SK-N-SH (cell line): ENCODE measurements around the gene ESPL1. TPM values are rescaled to one million over a fixed set of nuclear protein-coding genes. Genes with fewer than 3 reads are reported as not detected.
"Not testable (repeated sequence)": the region's sequence is repeated elsewhere in the genome, so short reads cannot be mapped to it uniquely, and the experiment has no call there.

ENCODE experiments used
- CTCF ChIA-PET: fragments of 300-600, 350-600 bp; formaldehyde crosslinking; extraction: SDS; loops from one replicate; lab custom pipeline; 2021; lab: Yijun Ruan, JAX
- POLR2A ChIA-PET: fragments of 350-600 bp; sonication (Branson Sonifier 250); formaldehyde crosslinking; extraction: SDS; loops from one replicate; lab custom pipeline; 2020; ENCODE audit warnings: antibody characterized with exemption, inconsistent platforms; lab: Yijun Ruan, JAX
- DNase-seq: peaks from one replicate; pipeline ENCODE4 v3.0.0; 2012
- H2AFZ ChIP-seq: fragments of 200-600 bp; sonication (generic); 2 replicates; pipeline ENCODE4 v1.8.1; 2016; ENCODE audit warnings: antibody characterized with exemption, mild to moderate bottlenecking, low read depth
- H3F3A ChIP-seq: fragments of 200-600 bp; sonication (generic); replicated peaks from 2 replicates; pipeline ENCODE3; 2016; ENCODE audit warnings: antibody characterized with exemption, mild to moderate bottlenecking; ENCODE audit not compliant: insufficient read depth
- H3K27ac ChIP-seq, 2 experiments: fragments of 200-500 bp in 1 of 2; fragments of 200-600 bp in 1 of 2; sonication (Bioruptor generic) in 1 of 2; sonication (generic), shearing (Covaris generic) in 1 of 2; 2 replicates each; pipeline versions ENCODE4 v1.5.1 to v1.6.1; 2014 to 2016; ENCODE audit warnings: low read depth in 2 of 2, inconsistent platforms in 1 of 2, low read length in 1 of 2, mild to moderate bottlenecking in 1 of 2, mixed read lengths in 1 of 2
- H3K27me3 ChIP-seq: fragments of 200-600 bp; sonication (generic), shearing (Covaris generic); 2 replicates; pipeline ENCODE4 v1.6.1; 2016; ENCODE audit warnings: mixed run types; ENCODE audit not compliant: insufficient read depth
- H3K36me3 ChIP-seq, 2 experiments: fragments of 200-500 bp in 1 of 2; fragments of 200-600 bp in 1 of 2; sonication (Bioruptor generic) in 1 of 2; sonication (generic) in 1 of 2; replicated peaks in 1 of 2; 2 replicates each; pipeline versions ENCODE3 to v1.5.1; 2014 to 2016; ENCODE audit warnings: low read length in 1 of 2, mild to moderate bottlenecking in 1 of 2; ENCODE audit not compliant: insufficient read depth in 2 of 2, control insufficient read depth in 1 of 2
- H3K4me1 ChIP-seq, 2 experiments: fragments of 200-500 bp in 1 of 2; fragments of 200-600 bp in 1 of 2; sonication (Bioruptor generic) in 1 of 2; sonication (generic), shearing (Covaris generic) in 1 of 2; 2 replicates each; pipeline versions ENCODE4 v1.5.1 to v1.6.1; 2014 to 2016; ENCODE audit warnings: low read depth in 1 of 2, low read length in 1 of 2, mixed run types in 1 of 2; ENCODE audit not compliant: insufficient read depth in 2 of 2, control insufficient read depth in 1 of 2
- H3K4me2 ChIP-seq: fragments of 200-600 bp; sonication (generic), shearing (Covaris generic); 2 replicates; pipeline ENCODE4 v1.6.1; 2017; ENCODE audit warnings: mixed run types
- H3K4me3 ChIP-seq, 2 experiments: fragments of 200-500 bp in 1 of 2; fragments of 200-600 bp in 1 of 2; sonication (Bioruptor generic) in 1 of 2; sonication (generic), shearing (Covaris generic) in 1 of 2; 2 replicates each; pipeline versions ENCODE4 v1.5.1 to v1.8.1; 2014 to 2016; ENCODE audit warnings: low read depth in 2 of 2, inconsistent platforms in 1 of 2, low read length in 1 of 2, mild to moderate bottlenecking in 1 of 2, mixed read lengths in 1 of 2, moderate library complexity in 1 of 2
- H3K79me2 ChIP-seq: fragments of 200-600 bp; sonication (generic); 2 replicates; pipeline ENCODE4 v1.8.1; 2017; ENCODE audit warnings: mild to moderate bottlenecking; ENCODE audit not compliant: insufficient read depth
- H3K9ac ChIP-seq: fragments of 200-600 bp; sonication (generic); 2 replicates; pipeline ENCODE4 v1.6.1; 2017; ENCODE audit warnings: mixed run types
- H3K9me2 ChIP-seq: fragments of 200-600 bp; sonication (generic); 2 replicates; pipeline ENCODE4 v1.6.1; 2017; ENCODE audit warnings: mixed run types
- H3K9me3 ChIP-seq: fragments of 200-600 bp; sonication (generic); 2 replicates; pipeline ENCODE4 v1.6.1; 2017; ENCODE audit warnings: mixed run types, mild to moderate bottlenecking, moderate library complexity
- H4K20me1 ChIP-seq: fragments of 200-600 bp; sonication (generic); 2 replicates; pipeline ENCODE4 v1.6.1; 2017; ENCODE audit warnings: mild to moderate bottlenecking, mixed run types; ENCODE audit not compliant: insufficient read depth
- EP300 ChIP-seq, 2 experiments: IDR thresholded peaks; 2 replicates each; pipeline versions ENCODE4 v1.4.0 to v1.6.1; 2012; ENCODE audit warnings: borderline replicate concordance in 1 of 2, low read depth in 1 of 2, low read length in 1 of 2
- EZH2phosphoT487 ChIP-seq: fragments of 200-600 bp; sonication (generic); IDR thresholded peaks from 2 replicates; pipeline ENCODE4 v1.6.1; 2017; ENCODE audit warnings: low read depth, mixed run types, mild to moderate bottlenecking, antibody characterized with exemption, moderate library complexity, borderline replicate concordance
- FOSL2 ChIP-seq: IDR thresholded peaks from 2 replicates; pipeline ENCODE4 v1.4.0; 2012; ENCODE audit warnings: low read depth, mild to moderate bottlenecking, moderate library complexity, borderline replicate concordance
- FOXM1 ChIP-seq: IDR thresholded peaks from 2 replicates; pipeline ENCODE4 v1.4.0; 2012; ENCODE audit warnings: low read depth, mild to moderate bottlenecking
- GABPA ChIP-seq: IDR thresholded peaks from 2 replicates; pipeline ENCODE4 v1.4.0; 2012; ENCODE audit warnings: low read depth, mild to moderate bottlenecking
- GATA2 ChIP-seq: sonication (generic); formaldehyde crosslinking; IDR thresholded peaks from 2 replicates; pipeline ENCODE4 v1.5.0; 2020; ENCODE audit warnings: mild to moderate bottlenecking, missing genetic modification reagents
- IRF3 ChIP-seq: fragments of 150-350 bp; IDR thresholded peaks from 2 replicates; pipeline ENCODE4 v1.6.1; 2016; ENCODE audit warnings: mild to moderate bottlenecking, low read depth, low read length
- MAX ChIP-seq: IDR thresholded peaks from 2 replicates; pipeline ENCODE4 v1.4.0; 2012; ENCODE audit warnings: low read depth
- MEF2A ChIP-seq: IDR thresholded peaks from 2 replicates; pipeline ENCODE4 v1.4.0; 2012; ENCODE audit warnings: low read depth, borderline replicate concordance
- NFIC ChIP-seq: IDR thresholded peaks from 2 replicates; pipeline ENCODE4 v1.4.0; 2012; ENCODE audit warnings: borderline replicate concordance
- PBX3 ChIP-seq: IDR thresholded peaks from 2 replicates; pipeline ENCODE4; 2012
- POLR2AphosphoS5 ChIP-seq: IDR thresholded peaks from 2 replicates; pipeline ENCODE4 v1.6.1; 2012; ENCODE audit warnings: low read depth, low read length
- RAD21 ChIP-seq: IDR thresholded peaks from 2 replicates; pipeline ENCODE4 v1.6.1; 2012; ENCODE audit warnings: mild to moderate bottlenecking, low read length
- RCOR1 ChIP-seq: fragments of 150-350 bp; IDR thresholded peaks from 2 replicates; pipeline ENCODE4 v1.6.1; 2017; ENCODE audit warnings: antibody characterized with exemption, low read length
- SIN3A ChIP-seq: IDR thresholded peaks from 2 replicates; pipeline ENCODE4 v1.6.1; 2012; ENCODE audit warnings: low read depth, mild to moderate bottlenecking, low read length, moderate library complexity, borderline replicate concordance
- SMC3 ChIP-seq: IDR thresholded peaks from 2 replicates; pipeline ENCODE4 v1.6.1; 2012; ENCODE audit warnings: low read depth, low read length, improper control_type of control experiment
- TAF1 ChIP-seq: IDR thresholded peaks from 2 replicates; pipeline ENCODE4 v1.6.1; 2012; ENCODE audit warnings: low read depth, mild to moderate bottlenecking, low read length, moderate library complexity, borderline replicate concordance
- TCF12 ChIP-seq: IDR thresholded peaks from 2 replicates; pipeline ENCODE4 v1.4.0; 2012
- USF1 ChIP-seq: IDR thresholded peaks from 2 replicates; pipeline ENCODE4 v1.4.0; 2012; ENCODE audit warnings: low read depth, borderline replicate concordance
- ZBTB33 ChIP-seq: IDR thresholded peaks from 2 replicates; pipeline ENCODE4 v1.4.0; 2012; ENCODE audit warnings: low read depth, borderline replicate concordance
- WGBS: methylation state at CpG from one replicate; pipeline ENCODE4 v1.1.6; 2017; ENCODE audit warnings: low lambda C conversion rate; 5-methylcytosine and 5-hydroxymethylcytosine counted together
- polyA plus RNA-seq, 3 experiments: library from polyadenylated mRNA; depleted of rRNA; stranded (reverse); fragments of >200 nt; gene quantifications; 2 replicates each; pipeline ENCODE4 v1.2.3, GENCODE V29; 2012

Gene ESPL1
- polyA plus RNA-seq, 1 of the 3 experiments (the other 2 are of a cell fraction) = 8.6 TPM

- H3F3A ChIP-seq = peaks cover 6% of the 10 kb centered on the region
- no peaks in the 10 kb centered on the region for H3K9me2 ChIP-seq
- POLR2A ChIA-PET = interaction anchor here (0.6 to 8.3 kb wide), 3 partner anchors 16 to 69 kb away, joined by 4 to 105 read pairs (median 7); partner anchors contain the start of gene PFDN5
- H4K20me1 ChIP-seq = no peaks in the 10 kb centered on the region
- peaks cover 0 to 10% of the 10 kb centered on the region in 2 experiments; a peak in 1 of 4 replicates for H3K4me1 ChIP-seq
- DNase-seq = no peak
- H3K79me2 ChIP-seq = no peaks in the 10 kb centered on the region
- CTCF ChIA-PET = interaction anchor here (0.5 to 13.6 kb wide), 8 partner anchors 13 to 272 kb away, joined by 3 to 294 read pairs (median 8); partner anchors contain the start of genes AMHR2 and NPFF
- no peaks in the 10 kb centered on the region for H3K36me3 ChIP-seq
- H3K9me3 ChIP-seq = no peaks in the 10 kb centered on the region
- H3K27ac ChIP-seq = no peak overlapping the region
- no peak overlapping the region for H2AFZ ChIP-seq
- TF ChIP-seq USF1 (no peak), GATA2 (no peak), MAX (no peak), NFIC (no peak), TCF12 (no peak)
- no peaks in the 10 kb centered on the region; the same call in 1 of the 2 replicates for H3K27me3 ChIP-seq
- 96% methylated on average over 5 of the region's 16 CpGs for WGBS
- H3K9ac ChIP-seq = no peak overlapping the region
- no peak overlapping the region for H3K4me2 ChIP-seq
- H3K4me3 ChIP-seq = no peak overlapping the region
Observed at GRCh38 chr12:53328043-53328435, 59.9 kb downstream of the ESPL1 start.

- no peak overlapping the region for H3K4me2 ChIP-seq
- no peak for DNase-seq
- TF ChIP-seq RCOR1 (no peak), GABPA (no peak), GATA2 (no peak), IRF3 (no peak), PBX3 (no peak), EP300 (IDR thresholded peaks at IDR 0.05; ENCODE audit: borderline replicate concordance in 1 of 2, low read depth in 1 of 2, low read length in 1 of 2) (no peak), ZBTB33 (no peak), TCF12 (no peak), EZH2phosphoT487 (no peak), RAD21 (no peak), SMC3 (no peak), FOXM1 (no peak), SIN3A (no peak), FOSL2 (no peak), POLR2AphosphoS5 (no peak), MEF2A (no peak), TAF1 (no peak)
- TF ChIP-seq, all 33 proteins: peak for 0
- H2AFZ ChIP-seq = no peak overlapping the region
- 79% methylated on average over 5 of the region's 5 CpGs for WGBS
- H3K9ac ChIP-seq = no peak overlapping the region
- H3K79me2 ChIP-seq = no peaks in the 10 kb centered on the region
- H3K27me3 ChIP-seq = no peaks in the 10 kb centered on the region; the same call in 1 of the 2 replicates
- ChIA-PET POLR2A (interaction anchor here (1.2 kb wide), 1 partner anchor 14 kb away, joined by 3 read pairs; no protein-coding TSS in a partner anchor), CTCF (interaction anchor here (1.9 to 13.6 kb wide), 4 partner anchors 9 to 92 kb away, joined by 12 to 294 read pairs (median 56); partner anchors contain the start of genes AAAS and AMHR2)
- no peak overlapping the region for H3K27ac ChIP-seq
- H4K20me1 ChIP-seq = no peaks in the 10 kb centered on the region
- no peaks in the 10 kb centered on the region for H3K36me3 ChIP-seq
- H3F3A ChIP-seq = peaks cover 6% of the 10 kb centered on the region
- H3K4me1 ChIP-seq = peaks cover 0 to 3% of the 10 kb centered on the region in 2 experiments; a peak in 1 of 4 replicates
- H3K4me3 ChIP-seq = no peak overlapping the region
- no peaks in the 10 kb centered on the region for H3K9me3 ChIP-seq
- H3K9me2 ChIP-seq = no peaks in the 10 kb centered on the region
Observed at GRCh38 chr12:53330671-53331070, 62.6 kb downstream of the ESPL1 start.

- H3K9me3 ChIP-seq, H3K4me2 ChIP-seq, POLR2A ChIA-PET, H3K79me2 ChIP-seq, H3F3A ChIP-seq, DNase-seq, H2AFZ ChIP-seq, H3K9me2 ChIP-seq, H3K4me3 ChIP-seq, H3K27ac ChIP-seq, H4K20me1 ChIP-seq, H3K36me3 ChIP-seq, H3K9ac ChIP-seq, H3K27me3 ChIP-seq, H3K4me1 ChIP-seq: not testable (repeated sequence)
- CTCF ChIA-PET = interaction anchor here (1.0 to 13.6 kb wide), 4 partner anchors 9 to 82 kb away, joined by 3 to 294 read pairs (median 30); partner anchors contain the start of gene AAAS
Observed at GRCh38 chr12:53332339-53332738, 64.2 kb downstream of the ESPL1 start.
